ENCODE data around the gene PLCG1.

Gene PLCG1

DNA sequence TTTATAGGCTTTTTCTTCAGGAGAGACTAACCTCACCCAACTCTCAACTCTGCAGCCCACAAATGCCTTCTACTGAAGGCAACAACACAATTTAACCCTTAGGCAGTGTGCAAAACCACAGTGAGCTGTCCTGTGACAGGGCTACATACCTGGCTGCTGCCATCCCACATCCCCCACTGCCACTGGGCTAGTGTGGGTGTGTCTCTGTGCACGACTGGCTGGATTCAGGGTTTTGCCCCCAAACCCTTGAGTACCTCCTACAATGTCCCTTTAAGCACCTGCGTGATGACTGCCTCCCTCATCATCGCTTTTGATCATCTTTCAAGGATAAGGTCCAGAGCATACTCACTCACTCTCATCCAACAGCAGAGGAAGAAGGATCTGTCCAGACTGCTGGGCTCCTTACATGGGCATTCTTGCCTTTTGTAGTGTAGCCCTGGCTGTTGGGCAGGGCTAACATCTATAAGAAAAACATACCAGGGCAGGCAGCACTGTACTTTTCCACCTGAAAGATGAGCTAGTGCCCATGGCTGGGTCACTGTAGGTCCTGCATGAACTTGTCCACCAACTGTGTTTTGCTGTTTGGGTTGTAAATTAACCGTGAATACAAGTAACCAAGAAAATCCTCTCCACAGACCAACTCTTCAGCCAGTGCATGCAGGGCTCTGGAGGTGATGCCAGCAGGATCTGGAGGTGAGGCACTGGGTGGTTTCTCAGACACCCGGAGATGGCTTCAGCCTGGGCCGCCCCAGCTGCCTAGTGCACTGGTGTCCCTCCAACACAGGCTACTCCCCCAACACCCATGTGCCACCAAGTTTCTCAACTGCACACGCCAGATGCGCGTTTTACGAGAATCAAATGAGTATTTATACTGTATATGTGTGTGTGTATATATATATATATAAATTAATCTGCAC, 45.2 kb downstream of the PLCG1 start:
- DNase-seq: no peak

DNA sequence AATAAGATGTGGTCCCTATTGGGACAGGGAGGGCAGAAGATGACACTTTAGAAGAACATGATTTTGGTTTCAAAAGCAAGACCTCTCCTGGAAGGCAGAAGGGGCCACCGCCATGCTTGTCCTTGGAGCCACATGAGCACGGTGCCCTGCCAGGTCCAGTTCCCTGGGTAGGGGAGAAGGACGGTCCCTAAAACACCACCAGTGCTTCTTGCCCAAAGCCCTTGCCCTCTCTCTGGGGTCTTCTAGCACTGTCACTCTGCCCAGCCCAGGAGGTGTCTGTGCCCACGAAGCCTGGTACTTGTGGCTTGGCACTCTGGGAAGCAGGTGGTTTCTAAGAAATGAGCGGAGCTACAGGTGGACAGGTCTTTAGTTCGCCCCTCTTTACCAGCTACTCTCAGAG, 46.0 kb downstream of the PLCG1 start:
- DNase-seq: no peak

GRCh38 chr20:41183831-41184230, 46.5 kb downstream of the PLCG1 start:
- no peak for DNase-seq

GRCh38 chr20:41185013-41185757, 47.8 kb downstream of the PLCG1 start:
- no peak for DNase-seq

- no peak for DNase-seq
Measured at GRCh38 chr20:41187668-41188067, 50.3 kb downstream of the PLCG1 start.

GRCh38 chr20:41191562-41192500, 54.5 kb downstream of the PLCG1 start:
- no peak for DNase-seq

GRCh38 chr20:41192575-41192974, 55.2 kb downstream of the PLCG1 start:
- DNase-seq: no peak

DNA sequence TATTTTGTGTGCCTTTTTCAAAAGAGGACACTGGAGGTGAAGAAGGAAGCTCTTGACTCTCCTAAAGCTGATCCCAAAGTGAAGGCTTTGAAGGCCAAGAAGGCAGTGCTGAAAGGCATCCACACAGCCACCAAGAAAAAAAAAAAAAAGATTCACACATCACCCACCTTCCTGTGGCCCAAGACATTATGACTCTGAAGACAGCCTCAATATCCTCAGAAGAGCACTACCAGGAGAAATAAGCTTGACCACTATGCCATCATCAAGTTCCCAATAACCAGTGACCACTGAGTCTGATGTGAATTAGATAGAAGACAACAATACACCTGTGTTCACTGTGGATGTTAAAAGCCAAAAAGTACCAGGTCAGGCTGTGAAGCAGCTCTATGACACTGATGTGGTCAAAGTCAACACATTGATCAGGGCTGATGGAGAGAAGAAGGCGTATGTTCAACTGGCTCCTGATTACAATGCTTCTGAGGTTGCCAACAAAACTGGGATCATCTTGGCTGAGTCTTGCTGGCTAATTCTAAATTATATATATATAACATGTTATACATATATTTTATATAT, 59.4 kb downstream of the PLCG1 start:
- DNase-seq: no peak

GRCh38 chr20:41198443-41198842, 61.1 kb downstream of the PLCG1 start:
- no peak for DNase-seq

- no peak for DNase-seq
Measured at GRCh38 chr20:41200446-41201202, 63.3 kb downstream of the PLCG1 start.

GRCh38 chr20:41201760-41202159, 64.4 kb downstream of the PLCG1 start:
- no peak for DNase-seq

DNA sequence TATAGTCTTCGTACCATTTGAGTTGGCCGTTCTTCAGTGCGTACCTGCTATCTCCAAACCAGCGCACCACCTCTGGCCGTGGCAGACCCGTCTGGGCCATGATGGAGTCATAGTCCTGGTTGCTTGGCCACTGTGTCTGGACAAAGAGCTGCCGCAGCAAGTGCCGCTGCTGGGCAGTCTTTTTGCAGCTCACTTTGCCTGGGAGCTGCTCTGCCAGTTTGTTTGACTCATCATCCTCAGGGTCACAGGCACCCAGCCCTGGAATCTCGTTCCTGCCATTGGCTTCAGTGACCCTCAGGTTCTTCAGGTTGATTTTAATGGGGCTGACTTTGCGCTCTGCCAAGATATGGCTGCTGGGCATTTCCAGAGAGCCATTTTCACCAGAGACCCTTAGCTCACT, 65.1 kb downstream of the PLCG1 start:
- DNase-seq: no peak

- no peak for DNase-seq
Measured at GRCh38 chr20:41203660-41204059, 66.3 kb downstream of the PLCG1 start.

GRCh38 chr20:41204304-41205265, 67.2 kb downstream of the PLCG1 start:
- DNase-seq: no peak

GRCh38 chr20:41205313-41205712, 68.0 kb downstream of the PLCG1 start:
- DNase-seq: no peak

GRCh38 chr20:41213150-41213820, 75.9 kb downstream of the PLCG1 start:
- DNase-seq: no peak

DNA sequence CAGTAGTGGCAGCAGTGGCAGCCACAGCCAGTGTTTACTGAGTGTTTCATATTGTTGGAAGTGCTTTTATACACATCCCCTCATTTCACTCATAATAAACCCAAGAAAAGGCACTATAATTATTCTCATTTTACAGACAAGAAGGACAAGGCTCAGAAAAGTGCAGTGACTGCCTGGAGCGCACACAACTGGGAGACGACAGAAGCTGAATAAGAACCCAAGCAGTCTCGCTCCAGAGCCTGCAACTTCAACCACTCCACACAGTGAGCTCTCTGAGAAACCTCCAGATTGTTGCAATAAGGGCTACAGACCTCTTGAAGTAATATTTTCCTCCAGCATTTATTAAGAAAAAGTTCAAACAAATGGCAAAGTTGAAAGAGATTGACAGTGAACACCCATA, 76.9 kb downstream of the PLCG1 start:
- DNase-seq: no peak

DNA sequence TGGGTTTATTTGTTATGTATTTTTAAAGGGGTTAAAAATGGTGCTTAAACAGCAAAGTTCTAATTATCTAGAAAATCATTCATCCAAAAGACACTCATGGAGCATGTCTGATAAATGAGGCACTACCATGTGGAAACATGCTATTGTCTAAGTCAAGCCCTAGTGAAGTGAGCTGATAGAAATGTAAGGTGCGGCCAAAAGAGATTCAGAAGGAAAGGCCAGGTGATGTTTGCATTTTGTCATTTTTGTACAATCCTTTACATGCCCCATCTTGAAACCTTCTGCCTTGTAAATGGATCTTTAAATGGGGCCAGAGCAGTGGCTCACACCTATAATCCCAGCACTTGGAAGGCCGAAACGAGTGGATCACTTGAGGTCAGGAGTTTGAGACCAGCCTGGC, 77.3 kb downstream of the PLCG1 start:
- no peak for DNase-seq

GRCh38 chr20:41217422-41217821, 80.1 kb downstream of the PLCG1 start:
- DNase-seq: no peak

GRCh38 chr20:41218466-41218865, 81.1 kb downstream of the PLCG1 start:
- no peak for DNase-seq

Data from NCI-H146 (cell line).